C4-2B (cell line): ENCODE measurements around the gene FBN3.

Experiments
- H3K27ac ChIP-seq: fragments of 450-650 bp; 2 replicates; pipeline ENCODE4 v1.5.1; 2017
- ZFX ChIP-seq: fragments of 450-650 bp; IDR thresholded peaks from 2 replicates; pipeline ENCODE4 v1.6.1; 2017
- TF ChIP-seq, protein P1 (sequence below): fragments of 450-650 bp; conservative IDR thresholded peaks from 2 replicates; pipeline ENCODE4 v1.5.1; 2017; ENCODE audit warnings: mild to moderate bottlenecking

FBN3 gene

GRCh38 chr19:8093740-8094139 is 55.7 kb downstream of the FBN3 start:
- no peak overlapping the region for H3K27ac ChIP-seq
- TF ChIP-seq, protein P1, sequence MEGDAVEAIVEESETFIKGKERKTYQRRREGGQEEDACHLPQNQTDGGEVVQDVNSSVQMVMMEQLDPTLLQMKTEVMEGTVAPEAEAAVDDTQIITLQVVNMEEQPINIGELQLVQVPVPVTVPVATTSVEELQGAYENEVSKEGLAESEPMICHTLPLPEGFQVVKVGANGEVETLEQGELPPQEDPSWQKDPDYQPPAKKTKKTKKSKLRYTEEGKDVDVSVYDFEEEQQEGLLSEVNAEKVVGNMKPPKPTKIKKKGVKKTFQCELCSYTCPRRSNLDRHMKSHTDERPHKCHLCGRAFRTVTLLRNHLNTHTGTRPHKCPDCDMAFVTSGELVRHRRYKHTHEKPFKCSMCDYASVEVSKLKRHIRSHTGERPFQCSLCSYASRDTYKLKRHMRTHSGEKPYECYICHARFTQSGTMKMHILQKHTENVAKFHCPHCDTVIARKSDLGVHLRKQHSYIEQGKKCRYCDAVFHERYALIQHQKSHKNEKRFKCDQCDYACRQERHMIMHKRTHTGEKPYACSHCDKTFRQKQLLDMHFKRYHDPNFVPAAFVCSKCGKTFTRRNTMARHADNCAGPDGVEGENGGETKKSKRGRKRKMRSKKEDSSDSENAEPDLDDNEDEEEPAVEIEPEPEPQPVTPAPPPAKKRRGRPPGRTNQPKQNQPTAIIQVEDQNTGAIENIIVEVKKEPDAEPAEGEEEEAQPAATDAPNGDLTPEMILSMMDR = no peak

GRCh38 chr19:8090950-8091349 is 58.4 kb downstream of the FBN3 start:
- no peak overlapping the region for H3K27ac ChIP-seq
- TF ChIP-seq ZFX = no peak
- TF ChIP-seq, protein P1 = no peak

- TF ChIP-seq, protein P1 = no peak
- TF ChIP-seq ZFX = no peak
- no peak overlapping the region for H3K27ac ChIP-seq
Observed at GRCh38 chr19:8089664-8090601, 59.5 kb downstream of the FBN3 start.

DNA sequence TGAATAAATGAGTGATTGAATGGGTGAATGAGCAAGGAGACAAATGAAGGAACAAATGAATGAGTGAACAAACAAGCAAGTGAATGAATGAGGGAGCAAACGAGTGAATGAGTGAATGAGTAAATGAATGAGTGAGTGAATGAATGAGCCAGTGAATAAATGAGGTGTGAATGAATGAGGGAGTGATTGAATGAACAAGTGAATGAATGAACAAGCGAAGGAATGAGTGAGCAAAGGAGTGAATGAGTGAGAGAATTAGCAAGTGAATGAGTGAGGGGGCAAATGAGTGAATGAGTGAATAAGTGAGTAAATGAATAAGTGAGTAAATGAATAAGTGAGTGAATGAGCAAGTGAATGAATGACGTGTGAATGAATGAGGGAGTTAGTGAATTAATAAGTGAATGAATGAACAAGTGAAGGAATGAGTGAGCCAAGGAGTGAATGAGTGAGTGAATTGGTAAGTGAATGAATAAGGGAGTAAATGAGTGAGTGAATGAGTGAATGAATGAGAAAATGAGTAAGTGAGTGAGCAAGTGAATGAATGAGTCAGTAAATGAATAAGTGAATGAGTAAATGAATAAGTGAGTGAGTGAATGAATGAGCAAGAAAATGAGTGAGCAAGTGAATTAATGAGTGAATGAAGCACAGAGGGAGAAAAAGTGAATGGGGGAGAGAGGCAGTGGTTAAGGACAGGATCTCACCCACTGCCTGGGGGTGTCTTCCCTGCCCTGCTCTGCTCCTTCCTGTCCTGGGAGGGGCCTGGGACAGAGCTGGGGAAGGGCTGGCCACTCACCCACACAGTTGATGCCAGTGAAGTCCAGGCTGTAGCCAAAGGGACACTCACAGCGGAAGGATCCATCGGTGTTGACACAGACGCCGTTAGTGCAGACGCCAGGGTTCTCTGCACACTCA is 60.4 kb downstream of the FBN3 start:
- TF ChIP-seq ZFX = no peak
- TF ChIP-seq, protein P1 = no peak
- no peak overlapping the region for H3K27ac ChIP-seq

DNA sequence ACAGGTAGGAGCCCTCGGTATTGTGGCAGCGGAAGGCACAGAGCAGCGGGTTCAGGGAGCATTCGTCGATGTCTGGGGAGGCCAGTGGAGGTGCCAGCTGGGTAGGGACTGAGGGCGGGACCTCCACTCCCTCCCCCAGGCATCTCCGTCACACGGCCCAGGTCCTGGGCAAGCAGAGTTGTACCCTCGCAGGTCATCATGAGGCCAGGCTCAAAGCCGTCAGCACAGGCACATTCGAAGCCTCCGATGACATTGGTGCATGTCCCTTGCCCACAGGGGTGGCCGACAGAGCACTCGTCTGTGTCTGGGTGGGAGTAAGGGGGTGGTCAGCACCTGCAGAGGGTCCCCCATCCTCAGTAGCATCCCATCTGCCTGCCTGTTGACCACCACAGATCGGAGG is 61.5 kb downstream of the FBN3 start:
- H3K27ac ChIP-seq = no peak overlapping the region
- no peak for TF ChIP-seq ZFX
- TF ChIP-seq, protein P1 = no peak

GRCh38 chr19:8086849-8087248 is 62.5 kb downstream of the FBN3 start:
- TF ChIP-seq, protein P1 = no peak
- no peak for TF ChIP-seq ZFX
- no peak overlapping the region for H3K27ac ChIP-seq
